CD4-positive, CD25-positive, alpha-beta regulatory T cell (primary cell): ENCODE results near the gene ADAM19. TPM values are rescaled to one million over a fixed set of nuclear protein-coding genes. Genes with fewer than 3 reads are reported as not detected.

Experiments used
- ATAC-seq, 2 donors: fragments of 150-1000 bp; cut with Tn5 transposase; one replicate each; pipeline ENCODE4 v1.10.0; 2021; ENCODE audit warnings: low read depth in 2 of 2, moderate number of reproducible peaks in 2 of 2, moderate library complexity in 1 of 2
- DNase-seq, 3 donors: peaks; one replicate each; pipeline versions ENCODE4 v3.0.0 to v3.0.0-alpha.2; 2012 to 2022; ENCODE audit warnings: mixed read lengths in 1 of 3
- H3K27ac ChIP-seq: one replicate; pipeline ENCODE4 v1.7.0; 2013; ENCODE audit warnings: mild to moderate bottlenecking, low read length; ENCODE audit not compliant: insufficient read depth, poor library complexity, severe bottlenecking
- H3K27me3 ChIP-seq: one replicate; pipeline ENCODE4 v1.7.0; 2013; ENCODE audit warnings: low read length; ENCODE audit not compliant: control insufficient read depth, insufficient read depth
- H3K36me3 ChIP-seq: one replicate; pipeline ENCODE4 v1.7.0; 2013; ENCODE audit warnings: mild to moderate bottlenecking, low read length, moderate library complexity; ENCODE audit not compliant: control insufficient read depth, insufficient read depth
- H3K4me1 ChIP-seq: 2 replicates; pipeline ENCODE4 v1.7.0; 2013; ENCODE audit warnings: mild to moderate bottlenecking, low read length; ENCODE audit not compliant: insufficient read depth, control insufficient read depth, poor library complexity, severe bottlenecking
- H3K4me3 ChIP-seq: one replicate; pipeline ENCODE4 v1.7.0; 2013; ENCODE audit warnings: low read depth, mild to moderate bottlenecking, low read length, moderate library complexity
- H3K9me3 ChIP-seq, 2 experiments: 1 replicate in 1 of 2; 2 replicates in 1 of 2; pipeline ENCODE4 v1.7.0; 2013; ENCODE audit warnings: low read length in 2 of 2, mild to moderate bottlenecking in 1 of 2, moderate library complexity in 1 of 2; ENCODE audit not compliant: control insufficient read depth in 2 of 2
- H3K27ac Mint-ChIP-seq, 3 donors: one replicate each; pipeline ENCODE4 v1.8.0; 2020 to 2022; ENCODE audit warnings: mild to moderate bottlenecking in 3 of 3, mixed read lengths in 3 of 3, moderate library complexity in 2 of 3
- H3K27me3 Mint-ChIP-seq: one replicate; pipeline ENCODE4 v1.8.0; 2022; ENCODE audit warnings: mild to moderate bottlenecking, mixed read lengths
- H3K36me3 Mint-ChIP-seq: one replicate; pipeline ENCODE4 v1.8.0; 2020; ENCODE audit warnings: mixed read lengths
- H3K4me1 Mint-ChIP-seq, 4 donors: one replicate each; pipeline ENCODE4 v1.8.0; 2020 to 2022; ENCODE audit warnings: mixed read lengths in 4 of 4, mild to moderate bottlenecking in 1 of 4
- H3K4me3 Mint-ChIP-seq, 4 donors: one replicate each; pipeline ENCODE4 v1.8.0; 2020 to 2022; ENCODE audit warnings: mild to moderate bottlenecking in 4 of 4, mixed read lengths in 4 of 4, moderate library complexity in 3 of 4
- H3K9me3 Mint-ChIP-seq, 7 donors: one replicate each; pipeline ENCODE4 v1.8.0; 2020 to 2022; ENCODE audit warnings: mixed read lengths in 7 of 7, mild to moderate bottlenecking in 3 of 7, moderate library complexity in 2 of 7
- polyA plus RNA-seq, 4 donors: library from polyadenylated mRNA; unstranded; fragments of 300-500 nt; fragmentation: Illumina TruSeq; gene quantifications; one replicate each; pipeline ENCODE4 v1.2.3, GENCODE V29; 2021
- total RNA-seq: library from RNA; stranded (reverse); gene quantifications from one replicate; pipeline ENCODE4 v1.2.3, GENCODE V29; 2022

ADAM19 gene
- total and polyA plus RNA-seq, 5 donors from 2014 or later: 5.5 to 113 (median 9.1) TPM

GRCh38 chr5:157447201-157447637 is 128.4 kb downstream of the ADAM19 start:
- H3K4me3 ChIP-seq: no peak overlapping the region
- H3K4me1 ChIP-seq: no peaks in the 10 kb centered on the region
- Mint-ChIP-seq H3K27ac (no peak overlapping the region), H3K4me3 (no peak overlapping the region), H3K36me3 (no peaks in the 10 kb centered on the region), H3K4me1 (peaks cover 0 to 2% (median 0%) of the 10 kb centered on the region in 4 donors), H3K9me3 (no peaks in the 10 kb centered on the region), H3K27me3 (peaks cover 5% of the 10 kb centered on the region)
- ATAC-seq (no peak), DNase-seq (no peak)
- H3K9me3 ChIP-seq: no peaks in the 10 kb centered on the region
- no peaks in the 10 kb centered on the region for H3K36me3 ChIP-seq
- no peak overlapping the region for H3K27ac ChIP-seq
- no peaks in the 10 kb centered on the region for H3K27me3 ChIP-seq

- H3K27ac Mint-ChIP-seq: no peak overlapping the region
- no peak overlapping the region for H3K4me3 Mint-ChIP-seq
- H3K36me3 ChIP-seq: no peaks in the 10 kb centered on the region
- H3K4me3 ChIP-seq: no peak overlapping the region
- H3K27me3 Mint-ChIP-seq: peaks cover 5% of the 10 kb centered on the region
- no peaks in the 10 kb centered on the region for H3K9me3 ChIP-seq
- ATAC-seq (no peak), DNase-seq (no peak)
- H3K36me3 Mint-ChIP-seq: no peaks in the 10 kb centered on the region
- H3K9me3 Mint-ChIP-seq: no peaks in the 10 kb centered on the region
- no peak overlapping the region for H3K27ac ChIP-seq
- peaks cover 0 to 2% (median 0%) of the 10 kb centered on the region in 4 donors for H3K4me1 Mint-ChIP-seq
- no peaks in the 10 kb centered on the region for H3K4me1 ChIP-seq
- H3K27me3 ChIP-seq: no peaks in the 10 kb centered on the region
These were observed 129.1 kb downstream of the ADAM19 start for GRCh38 chr5:157446412-157446935.

GRCh38 chr5:157445745-157446411 is 129.7 kb downstream of the ADAM19 start:
- no peaks in the 10 kb centered on the region for H3K9me3 ChIP-seq
- H3K27ac ChIP-seq: no peak overlapping the region
- H3K27me3 Mint-ChIP-seq: peaks cover 5% of the 10 kb centered on the region
- H3K4me1 ChIP-seq: no peaks in the 10 kb centered on the region
- H3K36me3 Mint-ChIP-seq: no peaks in the 10 kb centered on the region
- H3K9me3 Mint-ChIP-seq: no peaks in the 10 kb centered on the region
- H3K4me3 ChIP-seq: no peak overlapping the region
- DNase-seq (no peak), ATAC-seq (no peak)
- no peaks in the 10 kb centered on the region for H3K36me3 ChIP-seq
- no peak overlapping the region for H3K27ac Mint-ChIP-seq
- H3K4me3 Mint-ChIP-seq: no peak overlapping the region
- no peaks in the 10 kb centered on the region for H3K27me3 ChIP-seq
- H3K4me1 Mint-ChIP-seq: peaks cover 0 to 2% (median 0%) of the 10 kb centered on the region in 4 donors

GRCh38 chr5:157444224-157444623 is 131.4 kb downstream of the ADAM19 start:
- no peak overlapping the region for H3K27ac Mint-ChIP-seq
- H3K27me3 Mint-ChIP-seq: peaks cover 5% of the 10 kb centered on the region
- H3K9me3 ChIP-seq: no peaks in the 10 kb centered on the region
- H3K27ac ChIP-seq: no peak overlapping the region
- H3K4me3 ChIP-seq: no peak overlapping the region
- ATAC-seq (no peak), DNase-seq (no peak)
- H3K36me3 Mint-ChIP-seq: no peaks in the 10 kb centered on the region
- peaks cover 0 to 2% (median 0%) of the 10 kb centered on the region in 4 donors for H3K4me1 Mint-ChIP-seq
- H3K4me1 ChIP-seq: no peaks in the 10 kb centered on the region
- H3K27me3 ChIP-seq: no peaks in the 10 kb centered on the region
- H3K4me3 Mint-ChIP-seq: no peak overlapping the region
- H3K36me3 ChIP-seq: no peaks in the 10 kb centered on the region
- no peaks in the 10 kb centered on the region for H3K9me3 Mint-ChIP-seq

DNA sequence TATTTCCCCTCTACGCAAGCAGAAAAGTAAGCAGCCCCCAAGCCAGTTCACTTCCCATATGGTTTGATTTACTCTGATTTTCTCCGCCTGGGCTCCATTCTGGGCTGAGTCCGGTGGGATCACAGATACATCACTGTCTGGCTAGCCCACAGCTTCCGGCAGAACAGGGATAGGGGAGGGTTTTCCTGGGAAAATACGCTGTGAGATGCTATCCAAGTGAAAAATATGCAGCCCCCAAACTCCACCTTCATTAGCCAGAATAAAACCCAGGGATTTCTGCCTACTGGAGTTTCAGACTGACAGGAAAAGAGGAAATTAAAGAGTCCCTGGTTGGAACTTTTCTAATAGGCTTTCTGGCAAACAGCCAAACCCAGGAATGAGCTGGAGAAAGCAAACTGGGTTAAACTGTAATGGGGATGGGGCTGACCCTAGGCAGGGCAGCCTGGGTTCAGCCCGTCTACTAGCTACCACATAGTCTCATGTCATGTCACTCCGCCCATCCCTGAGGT is 132.5 kb downstream of the ADAM19 start:
- H3K27ac Mint-ChIP-seq: no peak overlapping the region
- no peaks in the 10 kb centered on the region for H3K36me3 Mint-ChIP-seq
- H3K9me3 Mint-ChIP-seq: no peaks in the 10 kb centered on the region
- ATAC-seq (no peak), DNase-seq (no peak)
- no peaks in the 10 kb centered on the region for H3K4me1 ChIP-seq
- no peak overlapping the region for H3K4me3 Mint-ChIP-seq
- H3K4me1 Mint-ChIP-seq: peaks cover 0 to 2% (median 0%) of the 10 kb centered on the region in 4 donors
- H3K9me3 ChIP-seq: no peaks in the 10 kb centered on the region
- H3K27me3 Mint-ChIP-seq: no peaks in the 10 kb centered on the region
- H3K4me3 ChIP-seq: no peak overlapping the region
- H3K36me3 ChIP-seq: no peaks in the 10 kb centered on the region
- H3K27ac ChIP-seq: no peak overlapping the region
- H3K27me3 ChIP-seq: no peaks in the 10 kb centered on the region

DNA sequence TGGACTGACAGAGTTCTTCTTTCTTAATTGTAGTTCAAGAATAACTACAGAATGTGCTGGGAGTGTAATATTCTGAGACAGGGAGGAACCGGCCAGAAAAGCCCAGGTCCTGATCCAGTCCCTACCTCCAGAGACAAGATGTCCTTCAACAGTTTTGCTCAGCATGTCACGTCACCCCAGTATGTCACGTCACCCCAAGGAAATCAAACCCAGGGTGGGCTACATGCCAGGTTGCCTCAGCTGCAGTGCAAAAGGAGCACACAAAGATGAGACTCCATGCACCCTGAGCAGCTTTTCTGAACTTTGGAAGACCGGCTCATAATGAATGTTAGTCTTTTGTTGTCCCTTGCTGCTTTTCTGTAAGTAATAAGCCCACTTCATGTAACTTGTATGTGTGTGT is 141.5 kb downstream of the ADAM19 start:
- Mint-ChIP-seq H3K4me3 (no peak overlapping the region), H3K9me3 (peaks cover 0 to 2% (median 0%) of the 10 kb centered on the region in 7 donors), H3K27ac (no peak overlapping the region), H3K36me3 (no peaks in the 10 kb centered on the region), H3K4me1 (peaks cover 0 to 6% (median 5%) of the 10 kb centered on the region in 4 donors), H3K27me3 (peaks cover 5% of the 10 kb centered on the region)
- H3K9me3 ChIP-seq: no peaks in the 10 kb centered on the region
- no peaks in the 10 kb centered on the region for H3K27me3 ChIP-seq
- H3K27ac ChIP-seq: no peak overlapping the region
- no peak for ATAC-seq
- no peaks in the 10 kb centered on the region for H3K36me3 ChIP-seq
- no peak for DNase-seq
- no peaks in the 10 kb centered on the region for H3K4me1 ChIP-seq
- no peak overlapping the region for H3K4me3 ChIP-seq

DNA sequence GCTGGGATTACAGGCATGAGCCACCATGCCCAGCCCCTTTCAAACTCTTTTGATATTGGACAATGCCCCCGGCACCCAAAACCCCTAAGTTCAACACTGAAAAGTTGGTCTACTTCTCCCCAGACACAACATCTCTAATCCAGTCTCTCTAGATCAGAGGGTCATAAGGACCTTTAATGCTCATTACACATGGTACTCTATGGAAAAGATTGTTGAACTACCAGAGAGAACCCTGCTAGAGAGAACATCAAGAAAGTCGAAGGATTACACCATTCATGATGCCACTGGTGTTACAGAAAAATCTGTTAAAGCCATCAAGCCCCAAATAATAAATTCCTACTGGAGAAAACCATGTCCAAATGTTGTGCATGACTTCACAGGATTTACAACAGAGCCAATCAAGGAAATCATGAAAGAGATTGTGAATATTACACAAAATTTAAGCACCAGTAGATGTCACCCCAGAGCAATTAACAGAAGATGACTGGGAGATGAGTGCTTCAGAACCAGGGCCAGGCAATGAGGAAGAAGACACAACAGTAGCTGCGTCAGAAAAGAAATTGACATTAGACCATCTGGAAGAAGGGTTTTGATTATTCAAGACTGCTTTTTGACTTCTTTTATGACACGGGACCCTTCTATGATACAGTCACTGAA is 143.9 kb downstream of the ADAM19 start:
- no peaks in the 10 kb centered on the region for H3K36me3 ChIP-seq
- Mint-ChIP-seq H3K4me3 (no peak overlapping the region), H3K27ac (no peak overlapping the region), H3K27me3 (peaks cover 5% of the 10 kb centered on the region), H3K36me3 (no peaks in the 10 kb centered on the region), H3K4me1 (peaks cover 4 to 6% (median 5%) of the 10 kb centered on the region in 4 donors), H3K9me3 (peaks cover 0 to 2% (median 0%) of the 10 kb centered on the region in 7 donors)
- no peaks in the 10 kb centered on the region for H3K9me3 ChIP-seq
- DNase-seq: peak in 2 of 3 donors; percentile 54 to 84
- H3K4me1 ChIP-seq: no peaks in the 10 kb centered on the region
- H3K4me3 ChIP-seq: no peak overlapping the region
- peak; percentile 88 to 90 for ATAC-seq
- no peak overlapping the region for H3K27ac ChIP-seq
- no peaks in the 10 kb centered on the region for H3K27me3 ChIP-seq
